ENCODE measurements around the gene ARHGAP31.

DNA sequence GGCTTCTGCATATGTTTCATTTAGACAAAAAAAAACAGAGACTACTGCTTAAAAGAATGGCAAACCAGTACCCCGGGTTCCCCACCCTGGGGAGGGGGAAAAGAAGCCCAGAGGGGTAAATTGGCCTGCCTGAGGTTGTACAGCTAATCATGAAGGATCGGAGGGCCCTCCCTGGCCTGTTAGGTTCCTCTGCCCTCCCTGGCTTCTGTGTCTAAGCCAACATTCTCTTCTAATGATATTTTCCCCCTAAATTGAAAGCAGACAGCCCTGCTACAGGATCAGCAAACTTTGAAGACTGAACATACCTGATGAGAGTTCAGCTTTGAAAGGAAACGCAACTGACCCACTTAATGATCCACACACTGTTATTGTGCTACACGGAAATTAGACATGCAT lies 2.5 kb downstream of the ARHGAP31 start:
- TF ChIP-seq POLR2AphosphoS5 (IDR thresholded peaks at IDR 0.05) = no peak
- TF ChIP-seq, protein P1, sequence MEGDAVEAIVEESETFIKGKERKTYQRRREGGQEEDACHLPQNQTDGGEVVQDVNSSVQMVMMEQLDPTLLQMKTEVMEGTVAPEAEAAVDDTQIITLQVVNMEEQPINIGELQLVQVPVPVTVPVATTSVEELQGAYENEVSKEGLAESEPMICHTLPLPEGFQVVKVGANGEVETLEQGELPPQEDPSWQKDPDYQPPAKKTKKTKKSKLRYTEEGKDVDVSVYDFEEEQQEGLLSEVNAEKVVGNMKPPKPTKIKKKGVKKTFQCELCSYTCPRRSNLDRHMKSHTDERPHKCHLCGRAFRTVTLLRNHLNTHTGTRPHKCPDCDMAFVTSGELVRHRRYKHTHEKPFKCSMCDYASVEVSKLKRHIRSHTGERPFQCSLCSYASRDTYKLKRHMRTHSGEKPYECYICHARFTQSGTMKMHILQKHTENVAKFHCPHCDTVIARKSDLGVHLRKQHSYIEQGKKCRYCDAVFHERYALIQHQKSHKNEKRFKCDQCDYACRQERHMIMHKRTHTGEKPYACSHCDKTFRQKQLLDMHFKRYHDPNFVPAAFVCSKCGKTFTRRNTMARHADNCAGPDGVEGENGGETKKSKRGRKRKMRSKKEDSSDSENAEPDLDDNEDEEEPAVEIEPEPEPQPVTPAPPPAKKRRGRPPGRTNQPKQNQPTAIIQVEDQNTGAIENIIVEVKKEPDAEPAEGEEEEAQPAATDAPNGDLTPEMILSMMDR (IDR thresholded peaks at IDR 0.05) = no peak
- no peak for TF ChIP-seq POLR2A (IDR thresholded peaks at IDR 0.05)

All from gastroesophageal sphincter (tissue), 3 donors.